Liver (tissue), 9 donors: Measurements from ENCODE around the gene EPHA5. TPM values are rescaled to one million over a fixed set of nuclear protein-coding genes. Genes with fewer than 3 reads are reported as not detected.

Experiments
- DNase-seq: peaks from one replicate; pipeline ENCODE4 v3.0.0-alpha.2; 2017; ENCODE audit warnings: low spot score
- H3K27ac ChIP-seq, 2 donors: one replicate each; pipeline ENCODE4 v1.7.0; 2013; ENCODE audit warnings: inconsistent platforms in 2 of 2, low read length in 2 of 2, control low read depth in 1 of 2, low read depth in 1 of 2, mild to moderate bottlenecking in 1 of 2
- H3K27me3 ChIP-seq, 4 donors: one replicate each; pipeline versions ENCODE4 v1.6.1 to v1.7.0; 2013; ENCODE audit warnings: low read length in 3 of 4, inconsistent platforms in 1 of 4, mild to moderate bottlenecking in 1 of 4, moderate library complexity in 1 of 4; ENCODE audit not compliant: control insufficient read depth in 4 of 4, insufficient read depth in 4 of 4
- H3K36me3 ChIP-seq, 4 donors: one replicate each; pipeline versions ENCODE4 v1.6.1 to v1.7.0; 2013; ENCODE audit warnings: low read length in 3 of 4, mild to moderate bottlenecking in 3 of 4, low read depth in 1 of 4, moderate library complexity in 1 of 4; ENCODE audit not compliant: control insufficient read depth in 4 of 4, insufficient read depth in 3 of 4
- H3K4me1 ChIP-seq, 4 donors: one replicate each; pipeline versions ENCODE4 v1.6.1 to v1.7.0; 2013; ENCODE audit warnings: low read length in 3 of 4, mild to moderate bottlenecking in 3 of 4, moderate library complexity in 1 of 4; ENCODE audit not compliant: control insufficient read depth in 4 of 4, insufficient read depth in 4 of 4
- H3K4me3 ChIP-seq, 3 donors: one replicate each; pipeline versions ENCODE4 v1.6.1 to v1.7.0; 2013; ENCODE audit warnings: low read length in 3 of 3, control low read depth in 1 of 3, low read depth in 1 of 3, mild to moderate bottlenecking in 1 of 3
- H3K9ac ChIP-seq, 2 donors: one replicate each; pipeline ENCODE4 v1.7.0; 2013; ENCODE audit warnings: low read length in 2 of 2, mild to moderate bottlenecking in 2 of 2, moderate library complexity in 2 of 2, control low read depth in 1 of 2, low read depth in 1 of 2
- H3K9me3 ChIP-seq, 4 donors: one replicate each; pipeline versions ENCODE4 v1.6.1 to v1.7.0; 2013; ENCODE audit warnings: low read length in 3 of 4; ENCODE audit not compliant: control insufficient read depth in 4 of 4
- FOXA1 ChIP-seq: IDR thresholded peaks from 2 replicates; pipeline ENCODE4 v1.6.1; 2016; ENCODE audit warnings: antibody characterized with exemption
- FOXA2 ChIP-seq: IDR thresholded peaks from 2 replicates; pipeline ENCODE4 v1.6.1; 2016; ENCODE audit warnings: antibody characterized with exemption
- GABPA ChIP-seq, 2 donors: IDR thresholded peaks in 1 of 2; conservative IDR thresholded peaks in 1 of 2; 2 replicates each; pipeline ENCODE4 v1.6.1; 2016; ENCODE audit warnings: antibody characterized with exemption in 2 of 2, mild to moderate bottlenecking in 1 of 2, moderate library complexity in 1 of 2
- HNF4G ChIP-seq: IDR thresholded peaks from 2 replicates; pipeline ENCODE4 v1.6.1; 2016; ENCODE audit warnings: antibody characterized with exemption
- JUND ChIP-seq, 2 donors: IDR thresholded peaks; 2 replicates each; pipeline ENCODE4 v1.6.1; 2016; ENCODE audit warnings: antibody characterized with exemption in 2 of 2
- NR2F2 ChIP-seq: IDR thresholded peaks from 2 replicates; pipeline ENCODE4 v1.6.1; 2016; ENCODE audit warnings: antibody characterized with exemption
- RAD21 ChIP-seq, 2 donors: IDR thresholded peaks; 2 replicates each; pipeline ENCODE4 v1.6.1; 2016; ENCODE audit warnings: antibody characterized with exemption in 2 of 2, mild to moderate bottlenecking in 2 of 2
- RXRA ChIP-seq, 2 donors: IDR thresholded peaks; 2 replicates each; pipeline ENCODE4 v1.6.1; 2017 to 2018; ENCODE audit warnings: antibody characterized with exemption in 2 of 2, mild to moderate bottlenecking in 1 of 2
- SP1 ChIP-seq: IDR thresholded peaks from 2 replicates; pipeline ENCODE4 v1.6.1; 2018; ENCODE audit warnings: antibody characterized with exemption, mild to moderate bottlenecking
- TAF1 ChIP-seq: conservative IDR thresholded peaks from 2 replicates; pipeline ENCODE4 v1.6.1; 2016; ENCODE audit warnings: antibody characterized with exemption, mild to moderate bottlenecking
- YY1 ChIP-seq: IDR thresholded peaks from 2 replicates; pipeline ENCODE4 v1.6.1; 2016; ENCODE audit warnings: antibody characterized with exemption, mild to moderate bottlenecking
- WGBS: extraction: QIAGEN DNeasy Blood & Tissue Kit; methylation state at CpG from one replicate; pipeline ENCODE4 v1.1.7; 2013; 5-methylcytosine and 5-hydroxymethylcytosine counted together
- polyA plus RNA-seq, 2 donors: library from polyadenylated mRNA; stranded (reverse) in 1 of 2; unstranded in 1 of 2; fragments of 200-250 nt in 1 of 2; fragments of >200 nt in 1 of 2; fragmentation: Nextera tagmentation in 1 of 2; extraction: Ambion mirVana in 1 of 2; gene quantifications; one replicate each; pipeline versions ENCODE4 v1.2.1 to v1.2.3, GENCODE V29; 2013 to 2015
- total RNA-seq, 2 donors: library from RNA; depleted of rRNA; stranded (reverse); fragments of >200 nt; gene quantifications; one replicate each; pipeline ENCODE4 v1.2.3, GENCODE V29; 2014
- TF ChIP-seq, protein P1 (sequence below): fragments of 150-350 bp; IDR thresholded peaks from 2 replicates; pipeline ENCODE4 v1.5.1; 2017; ENCODE audit warnings: improper control_type of control experiment, low read depth, low read length; ENCODE audit not compliant: missing input control
- TF ChIP-seq, protein P2 (sequence below): IDR thresholded peaks from 2 replicates; pipeline ENCODE4 v1.6.1; 2016; ENCODE audit warnings: antibody characterized with exemption
- TF ChIP-seq, protein P3 (sequence below): IDR thresholded peaks from 2 replicates; pipeline ENCODE4 v1.6.1; 2016; ENCODE audit warnings: antibody characterized with exemption
- donor health status: healthy.
- donor health status: healthy.
- donor health status: healthy.
- donor health status: healthy.
- donor health status: healthy.

The EPHA5 gene
- total and polyA plus RNA-seq, 4 donors, result not detected

DNA sequence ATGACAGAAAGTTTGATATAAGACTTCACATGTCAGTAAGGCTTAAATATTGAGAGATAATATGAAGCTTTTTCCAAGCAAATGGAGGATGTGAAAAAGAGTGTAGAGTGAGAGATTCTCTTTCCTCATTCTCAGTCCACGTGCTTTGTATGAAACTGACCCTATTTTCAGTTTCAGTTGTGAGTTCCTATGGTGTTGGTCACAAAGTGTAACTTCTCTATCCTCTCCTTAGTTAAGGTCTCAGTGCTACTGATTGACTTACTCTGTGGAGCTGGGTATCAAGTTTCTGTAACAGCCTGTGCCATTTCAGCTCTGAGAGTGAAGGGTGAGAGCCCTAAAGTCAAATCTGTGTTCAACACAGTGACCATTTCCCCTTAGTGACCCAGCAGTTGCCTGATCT is 277.2 kb downstream of the EPHA5 start (continued):
- TF ChIP-seq, protein P1, sequence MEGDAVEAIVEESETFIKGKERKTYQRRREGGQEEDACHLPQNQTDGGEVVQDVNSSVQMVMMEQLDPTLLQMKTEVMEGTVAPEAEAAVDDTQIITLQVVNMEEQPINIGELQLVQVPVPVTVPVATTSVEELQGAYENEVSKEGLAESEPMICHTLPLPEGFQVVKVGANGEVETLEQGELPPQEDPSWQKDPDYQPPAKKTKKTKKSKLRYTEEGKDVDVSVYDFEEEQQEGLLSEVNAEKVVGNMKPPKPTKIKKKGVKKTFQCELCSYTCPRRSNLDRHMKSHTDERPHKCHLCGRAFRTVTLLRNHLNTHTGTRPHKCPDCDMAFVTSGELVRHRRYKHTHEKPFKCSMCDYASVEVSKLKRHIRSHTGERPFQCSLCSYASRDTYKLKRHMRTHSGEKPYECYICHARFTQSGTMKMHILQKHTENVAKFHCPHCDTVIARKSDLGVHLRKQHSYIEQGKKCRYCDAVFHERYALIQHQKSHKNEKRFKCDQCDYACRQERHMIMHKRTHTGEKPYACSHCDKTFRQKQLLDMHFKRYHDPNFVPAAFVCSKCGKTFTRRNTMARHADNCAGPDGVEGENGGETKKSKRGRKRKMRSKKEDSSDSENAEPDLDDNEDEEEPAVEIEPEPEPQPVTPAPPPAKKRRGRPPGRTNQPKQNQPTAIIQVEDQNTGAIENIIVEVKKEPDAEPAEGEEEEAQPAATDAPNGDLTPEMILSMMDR, result no peak
- TF ChIP-seq JUND (IDR thresholded peaks at IDR 0.05) (no peak), RXRA (IDR thresholded peaks at IDR 0.05) (no peak)
- TF ChIP-seq, protein P2, sequence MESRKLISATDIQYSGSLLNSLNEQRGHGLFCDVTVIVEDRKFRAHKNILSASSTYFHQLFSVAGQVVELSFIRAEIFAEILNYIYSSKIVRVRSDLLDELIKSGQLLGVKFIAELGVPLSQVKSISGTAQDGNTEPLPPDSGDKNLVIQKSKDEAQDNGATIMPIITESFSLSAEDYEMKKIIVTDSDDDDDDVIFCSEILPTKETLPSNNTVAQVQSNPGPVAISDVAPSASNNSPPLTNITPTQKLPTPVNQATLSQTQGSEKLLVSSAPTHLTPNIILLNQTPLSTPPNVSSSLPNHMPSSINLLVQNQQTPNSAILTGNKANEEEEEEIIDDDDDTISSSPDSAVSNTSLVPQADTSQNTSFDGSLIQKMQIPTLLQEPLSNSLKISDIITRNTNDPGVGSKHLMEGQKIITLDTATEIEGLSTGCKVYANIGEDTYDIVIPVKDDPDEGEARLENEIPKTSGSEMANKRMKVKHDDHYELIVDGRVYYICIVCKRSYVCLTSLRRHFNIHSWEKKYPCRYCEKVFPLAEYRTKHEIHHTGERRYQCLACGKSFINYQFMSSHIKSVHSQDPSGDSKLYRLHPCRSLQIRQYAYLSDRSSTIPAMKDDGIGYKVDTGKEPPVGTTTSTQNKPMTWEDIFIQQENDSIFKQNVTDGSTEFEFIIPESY, result no peak

DNA sequence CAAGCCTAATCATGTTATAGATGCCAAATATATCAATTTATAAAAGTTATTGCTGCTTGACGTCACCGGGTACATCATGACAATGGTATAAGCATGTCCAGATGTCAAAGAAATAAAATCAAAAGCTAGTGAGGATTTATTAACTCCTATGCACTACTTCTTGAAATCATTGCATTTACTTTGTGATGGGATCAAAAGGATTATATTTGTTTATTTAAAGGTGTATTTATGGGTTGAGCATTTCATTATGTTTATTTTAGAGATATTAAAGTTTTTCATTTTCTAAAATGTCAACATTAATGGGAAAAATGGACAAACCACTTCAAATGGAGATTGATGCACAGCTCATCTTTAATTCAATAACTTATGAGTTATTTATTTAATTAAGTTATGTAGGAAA is 277.8 kb downstream of the EPHA5 start:
- Histone ChIP-seq H3K4me1 (peaks cover 0 to 10% (median 8%) of the 10 kb centered on the region in 4 donors), H3K36me3 (no peaks in the 10 kb centered on the region), H3K4me3 (no peak overlapping the region), H3K27me3 (no peaks in the 10 kb centered on the region), H3K27ac (no peak overlapping the region), H3K9me3 (peaks cover 0 to 3% (median 1%) of the 10 kb centered on the region in 4 donors), H3K9ac (no peak overlapping the region)
- DNase-seq, result no peak
- 39% methylated on average over 2 of the region's 2 CpGs for WGBS
- TF ChIP-seq, protein P3, sequence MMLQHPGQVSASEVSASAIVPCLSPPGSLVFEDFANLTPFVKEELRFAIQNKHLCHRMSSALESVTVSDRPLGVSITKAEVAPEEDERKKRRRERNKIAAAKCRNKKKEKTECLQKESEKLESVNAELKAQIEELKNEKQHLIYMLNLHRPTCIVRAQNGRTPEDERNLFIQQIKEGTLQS, result no peak
- no peak for TF ChIP-seq JUND (IDR thresholded peaks at IDR 0.05)
- no peak for TF ChIP-seq TAF1
- no peak for TF ChIP-seq RXRA (IDR thresholded peaks at IDR 0.05)
- TF ChIP-seq NR2F2, result no peak
- no peak for TF ChIP-seq GABPA (IDR thresholded peaks at IDR 0.05 in 1 of 2, conservative IDR thresholded peaks at IDR 0.05 in 1 of 2)
- no peak for TF ChIP-seq SP1
- TF ChIP-seq, protein P2, result no peak
- TF ChIP-seq RAD21 (IDR thresholded peaks at IDR 0.05), result no peak
- no peak for TF ChIP-seq HNF4G
- no peak for TF ChIP-seq YY1
- TF ChIP-seq FOXA1, result no peak
- no peak for TF ChIP-seq FOXA2
- TF ChIP-seq, protein P1, result no peak
